ENCODE measurements around the gene KNTC1.

KNTC1 gene

DNA sequence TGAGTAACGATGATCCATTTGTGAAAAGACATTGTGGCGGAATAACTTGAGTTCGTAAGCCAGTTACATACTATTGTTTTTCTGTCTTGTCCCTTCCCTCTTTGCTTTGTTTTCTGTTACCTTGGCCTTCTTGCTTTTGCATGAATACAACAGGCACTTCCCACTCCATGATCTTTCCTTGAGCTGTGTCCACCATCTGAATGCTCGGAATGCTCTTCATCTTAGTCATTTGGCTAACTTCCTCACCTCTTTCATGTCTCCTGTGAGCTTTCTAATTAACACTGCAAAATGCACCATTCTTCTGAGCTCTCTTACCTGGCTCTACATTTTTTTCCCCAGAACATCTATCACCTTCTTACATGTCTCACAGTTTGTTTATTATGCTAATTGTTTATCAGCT, 10.0 kb downstream of the KNTC1 start:
- DNase-seq (ENCODE audit: low read depth), result no peak
- H3K4me3 ChIP-seq (ENCODE audit: control insufficient read depth, low read depth, low read length), result no peak overlapping the region
- TF ChIP-seq, protein P1, sequence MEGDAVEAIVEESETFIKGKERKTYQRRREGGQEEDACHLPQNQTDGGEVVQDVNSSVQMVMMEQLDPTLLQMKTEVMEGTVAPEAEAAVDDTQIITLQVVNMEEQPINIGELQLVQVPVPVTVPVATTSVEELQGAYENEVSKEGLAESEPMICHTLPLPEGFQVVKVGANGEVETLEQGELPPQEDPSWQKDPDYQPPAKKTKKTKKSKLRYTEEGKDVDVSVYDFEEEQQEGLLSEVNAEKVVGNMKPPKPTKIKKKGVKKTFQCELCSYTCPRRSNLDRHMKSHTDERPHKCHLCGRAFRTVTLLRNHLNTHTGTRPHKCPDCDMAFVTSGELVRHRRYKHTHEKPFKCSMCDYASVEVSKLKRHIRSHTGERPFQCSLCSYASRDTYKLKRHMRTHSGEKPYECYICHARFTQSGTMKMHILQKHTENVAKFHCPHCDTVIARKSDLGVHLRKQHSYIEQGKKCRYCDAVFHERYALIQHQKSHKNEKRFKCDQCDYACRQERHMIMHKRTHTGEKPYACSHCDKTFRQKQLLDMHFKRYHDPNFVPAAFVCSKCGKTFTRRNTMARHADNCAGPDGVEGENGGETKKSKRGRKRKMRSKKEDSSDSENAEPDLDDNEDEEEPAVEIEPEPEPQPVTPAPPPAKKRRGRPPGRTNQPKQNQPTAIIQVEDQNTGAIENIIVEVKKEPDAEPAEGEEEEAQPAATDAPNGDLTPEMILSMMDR (IDR thresholded peaks at IDR 0.05; ENCODE audit: control insufficient read depth, insufficient read depth, low read depth, low read length, missing control alignments), result no peak

DNA sequence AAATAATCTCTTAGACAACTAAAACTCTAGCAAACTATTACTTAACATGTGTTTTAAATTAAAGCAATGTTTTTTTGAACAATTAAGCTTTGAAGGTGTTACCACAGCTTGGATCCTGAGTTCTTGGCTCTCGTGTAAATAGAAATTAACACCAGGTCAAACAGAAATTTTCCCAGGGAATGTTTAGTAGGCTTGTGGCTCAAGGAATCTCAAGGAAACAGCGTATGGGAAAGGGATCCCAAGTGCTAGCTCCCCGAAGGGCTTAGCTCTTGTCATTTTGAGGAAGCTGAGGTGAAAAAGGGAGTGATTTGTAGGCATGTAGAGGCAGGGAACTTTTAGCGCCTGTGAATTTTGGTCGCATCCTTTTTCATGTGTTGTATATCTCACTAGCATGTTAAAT, 11.4 kb downstream of the KNTC1 start:
- H3K4me3 ChIP-seq (ENCODE audit: control insufficient read depth, low read depth, low read length), result no peak overlapping the region
- TF ChIP-seq, protein P1 (IDR thresholded peaks at IDR 0.05; ENCODE audit: control insufficient read depth, insufficient read depth, low read depth, low read length, missing control alignments), result no peak
- DNase-seq (ENCODE audit: low read depth), result no peak

DNA sequence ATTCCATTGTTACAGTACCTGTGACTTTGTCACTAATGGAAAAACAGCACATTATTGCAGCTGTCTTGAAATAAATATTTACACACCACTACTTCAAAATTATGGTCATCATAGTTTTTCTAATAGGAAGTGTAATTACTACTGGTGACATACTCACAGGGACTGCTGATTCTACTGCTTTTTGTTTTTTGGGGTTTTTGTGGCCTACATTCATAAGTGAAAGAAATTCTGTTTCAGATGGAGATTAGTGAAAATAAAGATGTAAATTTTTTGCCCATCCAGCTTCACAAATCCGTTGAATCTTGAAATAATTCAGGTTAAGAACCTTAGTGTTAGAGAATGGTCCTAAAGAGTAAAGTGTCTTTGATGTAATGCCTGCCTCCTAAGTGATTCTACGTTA, 17.5 kb downstream of the KNTC1 start:
- no peak for DNase-seq (ENCODE audit: low read depth)
- TF ChIP-seq, protein P1 (IDR thresholded peaks at IDR 0.05; ENCODE audit: control insufficient read depth, insufficient read depth, low read depth, low read length, missing control alignments), result no peak
- no peak overlapping the region for H3K4me3 ChIP-seq (ENCODE audit: control insufficient read depth, low read depth, low read length)

DNA sequence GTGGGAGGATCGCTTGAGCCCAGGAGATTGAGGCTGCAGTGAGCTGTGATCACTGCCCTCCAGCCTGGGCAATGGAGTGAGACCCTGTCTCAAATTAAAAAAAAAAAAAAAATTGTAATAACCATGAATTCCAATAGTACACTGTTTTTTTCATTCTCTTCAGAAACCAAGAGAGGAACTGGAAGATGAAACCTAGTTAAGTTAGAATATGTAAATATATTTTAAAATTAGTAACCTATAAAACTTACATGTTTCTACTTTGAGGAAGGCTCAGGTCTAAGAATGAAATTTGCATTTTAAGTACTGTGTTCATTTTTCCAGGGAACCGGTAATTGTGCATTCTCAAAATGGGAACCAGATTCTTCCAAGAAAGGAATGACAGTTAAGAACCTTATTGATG, 18.8 kb downstream of the KNTC1 start:
- no peak for DNase-seq (ENCODE audit: low read depth)
- H3K4me3 ChIP-seq (ENCODE audit: control insufficient read depth, low read depth, low read length), result no peak overlapping the region
- TF ChIP-seq, protein P1 (IDR thresholded peaks at IDR 0.05; ENCODE audit: control insufficient read depth, insufficient read depth, low read depth, low read length, missing control alignments), result no peak

DNA sequence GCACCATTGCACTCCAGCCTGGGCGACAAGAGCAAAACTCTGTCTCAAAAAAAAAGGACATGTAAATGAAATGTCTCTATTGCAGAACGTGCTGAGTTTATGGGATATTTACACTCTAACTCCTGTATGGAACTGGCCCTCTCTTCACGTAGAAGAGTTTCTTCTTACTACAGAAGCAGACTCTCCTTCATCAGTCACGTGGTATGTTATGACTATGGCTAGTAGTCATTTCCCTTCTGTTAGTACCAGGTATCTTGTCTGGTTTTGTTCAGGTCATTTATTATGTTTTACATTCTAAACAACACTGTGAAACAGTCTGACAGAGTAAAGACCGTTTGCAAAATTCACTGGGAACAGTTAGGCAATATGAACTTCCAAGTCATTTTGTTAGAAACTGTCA, 20.3 kb downstream of the KNTC1 start:
- TF ChIP-seq, protein P1 (IDR thresholded peaks at IDR 0.05; ENCODE audit: control insufficient read depth, insufficient read depth, low read depth, low read length, missing control alignments), result no peak
- no peak overlapping the region for H3K4me3 ChIP-seq (ENCODE audit: control insufficient read depth, low read depth, low read length)
- no peak for DNase-seq (ENCODE audit: low read depth)

DNA sequence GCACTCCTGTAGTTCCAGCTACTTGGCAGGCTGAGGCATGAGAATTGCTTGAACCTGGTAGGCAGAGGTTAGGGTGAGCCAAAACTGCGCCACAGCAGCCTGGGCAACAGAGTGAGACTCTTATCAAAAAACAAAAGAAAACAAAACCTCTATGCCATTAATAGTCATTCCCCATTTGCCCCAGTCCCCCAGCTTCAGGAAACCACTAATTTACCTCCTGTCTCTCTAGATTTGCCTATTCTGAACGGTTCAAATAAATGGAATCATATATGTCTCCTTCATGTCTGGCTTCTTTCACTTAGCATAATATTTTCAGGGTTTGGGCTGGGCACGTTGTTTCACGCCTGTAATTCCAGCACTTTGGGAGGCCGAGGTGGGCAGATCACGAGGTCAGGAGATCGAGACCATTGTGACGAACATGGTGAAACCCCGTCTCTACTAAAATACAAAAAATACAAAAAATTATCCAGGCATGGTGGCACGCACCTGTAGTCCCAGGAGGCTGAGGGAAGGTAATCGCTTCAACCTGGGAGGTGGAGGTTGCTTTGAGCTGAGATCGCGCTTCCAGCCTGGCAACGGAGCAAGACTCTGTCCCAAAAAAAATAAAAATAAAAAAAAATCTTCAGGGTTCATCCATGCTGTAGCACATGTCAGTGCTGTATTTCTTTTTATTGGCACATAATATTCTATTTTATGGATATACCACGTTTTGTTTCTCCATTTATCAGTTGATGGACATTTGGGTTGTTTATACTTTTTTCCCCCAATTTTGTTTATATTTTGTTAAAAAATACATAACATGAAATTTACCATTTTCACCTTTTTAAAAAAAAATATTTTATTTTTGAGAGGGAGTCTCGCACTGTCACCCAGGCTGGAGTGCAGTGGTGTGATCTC, 31.9 kb downstream of the KNTC1 start:
- no peak overlapping the region for H3K4me3 ChIP-seq (ENCODE audit: control insufficient read depth, low read depth, low read length)
- TF ChIP-seq, protein P1 (IDR thresholded peaks at IDR 0.05; ENCODE audit: control insufficient read depth, insufficient read depth, low read depth, low read length, missing control alignments), result no peak
- DNase-seq (ENCODE audit: low read depth), result no peak
